ENCODE results near the gene NDUFS6. TPM values are rescaled to one million over a fixed set of nuclear protein-coding genes. Genes with fewer than 3 reads are reported as not detected.

Gene NDUFS6
- total RNA-seq, 1 experiment from 2014 or later: 72.8 TPM

- TF ChIP-seq EZH2 (IDR thresholded peaks at IDR 0.05; ENCODE audit: borderline replicate concordance, low read depth, low read length, poor library complexity, severe bottlenecking) (no peak), CTCF (conservative IDR thresholded peaks at IDR 0.05; ENCODE audit: low read depth, low read length) (no peak)
- intact Hi-C loops (cut with micrococcal nuclease; ENCODE audit: unreplicated experiment): no loop called here
- Histone ChIP-seq H3K27ac (ENCODE audit: low read depth, low read length, poor library complexity, severe bottlenecking) (no peak overlapping the region), H3K4me3 (ENCODE audit: low read depth, low read length, poor library complexity, severe bottlenecking) (no peak overlapping the region), H3K9me3 (ENCODE audit: low read depth, low read length, poor library complexity, severe bottlenecking) (no peaks in the 10 kb centered on the region), H3K36me3 (ENCODE audit: insufficient read depth, low read length, poor library complexity, severe bottlenecking) (no peaks in the 10 kb centered on the region), H3K4me1 (ENCODE audit: insufficient read depth, low read length, poor library complexity, severe bottlenecking) (no peaks in the 10 kb centered on the region), H3K27me3 (replicated peaks; ENCODE audit: insufficient read depth, low read depth, low read length, poor library complexity) (peaks cover 5% of the 10 kb centered on the region)
- no peak for DNase-seq (ENCODE audit: low spot score)
- ChIA-PET CTCF (no interaction called here), POLR2A (ENCODE audit: low non-redundant PET) (no interaction called here)
- no TSS peak for BruUV-seq (replicated peaks)
Measured at GRCh38 chr5:1832511-1833250, 31.5 kb downstream of the NDUFS6 start.

GRCh38 chr5:1833264-1834021 is 32.2 kb downstream of the NDUFS6 start:
- DNase-seq (ENCODE audit: low spot score): no peak
- Histone ChIP-seq H3K9me3 (ENCODE audit: low read depth, low read length, poor library complexity, severe bottlenecking) (no peaks in the 10 kb centered on the region), H3K27ac (ENCODE audit: low read depth, low read length, poor library complexity, severe bottlenecking) (no peak overlapping the region), H3K36me3 (ENCODE audit: insufficient read depth, low read length, poor library complexity, severe bottlenecking) (no peaks in the 10 kb centered on the region), H3K27me3 (replicated peaks; ENCODE audit: insufficient read depth, low read depth, low read length, poor library complexity) (peaks cover 5% of the 10 kb centered on the region), H3K4me1 (ENCODE audit: insufficient read depth, low read length, poor library complexity, severe bottlenecking) (no peaks in the 10 kb centered on the region), H3K4me3 (ENCODE audit: low read depth, low read length, poor library complexity, severe bottlenecking) (no peak overlapping the region)
- TF ChIP-seq CTCF (conservative IDR thresholded peaks at IDR 0.05; ENCODE audit: low read depth, low read length): no peak
- TF ChIP-seq EZH2 (IDR thresholded peaks at IDR 0.05; ENCODE audit: borderline replicate concordance, low read depth, low read length, poor library complexity, severe bottlenecking): no peak
- BruUV-seq (replicated peaks): no TSS peak
- ChIA-PET POLR2A (ENCODE audit: low non-redundant PET) (no interaction called here), CTCF (no interaction called here)
- intact Hi-C loops (cut with micrococcal nuclease; ENCODE audit: unreplicated experiment): no loop called here

GRCh38 chr5:1834022-1834551 is 32.9 kb downstream of the NDUFS6 start:
- BruUV-seq (replicated peaks): no TSS peak
- no peaks in the 10 kb centered on the region for H3K36me3 ChIP-seq (ENCODE audit: insufficient read depth, low read length, poor library complexity, severe bottlenecking)
- H3K4me3 ChIP-seq (ENCODE audit: low read depth, low read length, poor library complexity, severe bottlenecking): no peak overlapping the region
- intact Hi-C loops (cut with micrococcal nuclease; ENCODE audit: unreplicated experiment): no loop called here
- no peak for TF ChIP-seq CTCF (conservative IDR thresholded peaks at IDR 0.05; ENCODE audit: low read depth, low read length)
- TF ChIP-seq EZH2 (IDR thresholded peaks at IDR 0.05; ENCODE audit: borderline replicate concordance, low read depth, low read length, poor library complexity, severe bottlenecking): no peak
- ChIA-PET CTCF (no interaction called here), POLR2A (ENCODE audit: low non-redundant PET) (no interaction called here)
- no peak overlapping the region for H3K27ac ChIP-seq (ENCODE audit: low read depth, low read length, poor library complexity, severe bottlenecking)
- peaks cover 5% of the 10 kb centered on the region for H3K27me3 ChIP-seq (replicated peaks; ENCODE audit: insufficient read depth, low read depth, low read length, poor library complexity)
- no peaks in the 10 kb centered on the region for H3K4me1 ChIP-seq (ENCODE audit: insufficient read depth, low read length, poor library complexity, severe bottlenecking)
- H3K9me3 ChIP-seq (ENCODE audit: low read depth, low read length, poor library complexity, severe bottlenecking): no peaks in the 10 kb centered on the region
- no peak for DNase-seq (ENCODE audit: low spot score)
